ENCODE results near the gene ERP44.
"Not testable (repeated sequence)": the region's sequence is repeated elsewhere in the genome, so short reads cannot be mapped to it uniquely, and the experiment has no call there.

Gene ERP44

DNA sequence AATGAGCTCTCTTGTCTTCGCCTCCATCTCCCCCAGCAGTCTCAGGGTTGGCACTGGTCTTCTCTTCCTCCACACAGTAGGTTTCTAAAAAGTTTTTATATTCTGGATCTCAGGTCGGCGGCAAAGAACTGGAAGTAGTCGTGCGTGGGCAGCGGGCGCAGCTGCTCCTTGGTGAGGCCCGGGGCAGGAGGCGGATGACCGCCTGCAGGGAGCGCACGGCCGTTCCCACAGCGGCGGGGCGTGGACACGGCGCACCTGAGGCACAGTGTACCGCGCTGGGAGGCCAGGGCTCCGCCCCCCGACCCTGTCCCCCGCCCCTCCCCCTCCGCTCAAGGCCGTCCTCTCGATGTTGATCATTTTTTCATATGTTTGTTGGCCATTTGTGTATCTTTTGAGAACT lies 99.9 kb downstream of the ERP44 start:
- no peak for DNase-seq

DNA sequence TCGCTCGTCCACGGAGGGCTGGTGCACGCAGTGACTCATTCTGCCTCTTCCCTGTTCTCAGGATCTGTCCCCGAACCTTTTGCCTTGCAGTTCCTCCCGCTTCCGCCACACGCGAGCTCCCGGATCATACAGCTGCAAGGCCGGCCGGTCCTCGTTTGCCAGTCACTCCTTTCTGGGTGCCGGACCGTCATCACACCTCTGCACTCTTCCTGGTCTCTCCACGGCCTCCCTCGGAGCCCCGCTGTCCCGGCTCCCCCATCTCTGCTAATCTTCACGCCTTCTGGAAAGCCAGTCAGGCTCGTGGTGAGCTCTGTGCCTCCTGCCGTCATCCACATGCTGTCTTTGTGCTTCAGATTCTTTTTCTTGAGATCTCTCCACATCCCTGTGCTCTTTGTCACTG lies 100.5 kb downstream of the ERP44 start:
- no peak for DNase-seq

- DNase-seq: not testable (repeated sequence)
These were observed 108.3 kb downstream of the ERP44 start for GRCh38 chr9:99990508-99990907.

- DNase-seq: no peak
These were observed 112.2 kb downstream of the ERP44 start for GRCh38 chr9:99986642-99987041.

DNA sequence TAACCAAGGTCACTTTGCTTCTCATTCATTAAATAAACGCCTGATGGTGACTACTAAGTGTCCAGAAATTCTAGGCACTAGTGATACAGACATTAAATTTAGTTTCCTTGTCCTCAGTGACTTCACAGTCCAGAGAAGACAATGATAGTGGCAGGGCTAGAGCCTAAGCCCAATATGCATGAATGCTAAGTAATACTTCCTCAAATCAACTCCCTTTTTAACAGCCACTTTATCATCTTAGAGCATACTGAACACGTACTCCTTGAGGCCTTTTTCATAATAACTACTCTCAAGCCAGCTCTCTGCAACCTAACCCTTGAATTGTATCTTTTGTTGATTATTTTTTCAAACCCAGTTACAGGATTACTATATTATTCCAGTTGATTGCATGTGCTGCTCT lies 118.2 kb downstream of the ERP44 start:
- DNase-seq: no peak

GRCh38 chr9:99978221-99978620 lies 120.6 kb downstream of the ERP44 start:
- peak; percentile 37 for DNase-seq

GRCh38 chr9:99977033-99977792 lies 121.6 kb downstream of the ERP44 start:
- no peak for DNase-seq

GRCh38 chr9:99973455-99973854 lies 125.3 kb downstream of the ERP44 start:
- no peak for DNase-seq

DNA sequence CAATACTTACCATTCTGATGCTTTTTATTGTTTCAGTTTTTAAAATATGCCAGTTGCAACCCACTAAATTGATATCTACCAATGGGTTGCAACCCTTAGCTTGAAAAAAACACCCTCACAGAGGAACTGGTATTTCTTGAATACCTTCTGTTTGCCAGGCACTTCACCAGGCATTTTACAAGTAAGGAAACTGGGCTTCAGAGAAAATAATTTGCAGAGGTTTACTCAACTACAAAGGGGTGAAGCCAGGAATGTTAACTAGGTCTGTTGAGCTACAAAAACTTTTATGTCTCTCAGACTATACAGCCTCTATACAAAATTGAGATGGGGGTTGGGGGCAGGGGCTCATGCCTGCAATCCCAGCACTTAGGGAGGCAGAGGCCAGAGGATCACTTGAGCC lies 127.4 kb downstream of the ERP44 start:
- DNase-seq: no peak

GRCh38 chr9:99970481-99970880 lies 128.3 kb downstream of the ERP44 start:
- no peak for DNase-seq

- DNase-seq: no peak
These were observed 131.3 kb downstream of the ERP44 start for GRCh38 chr9:99967457-99967856.

GRCh38 chr9:99966716-99967115 lies 132.1 kb downstream of the ERP44 start:
- peak; percentile 33 for DNase-seq

GRCh38 chr9:99966001-99966400 lies 132.8 kb downstream of the ERP44 start:
- no peak for DNase-seq

GRCh38 chr9:99964336-99964735 lies 134.5 kb downstream of the ERP44 start:
- no peak for DNase-seq

DNA sequence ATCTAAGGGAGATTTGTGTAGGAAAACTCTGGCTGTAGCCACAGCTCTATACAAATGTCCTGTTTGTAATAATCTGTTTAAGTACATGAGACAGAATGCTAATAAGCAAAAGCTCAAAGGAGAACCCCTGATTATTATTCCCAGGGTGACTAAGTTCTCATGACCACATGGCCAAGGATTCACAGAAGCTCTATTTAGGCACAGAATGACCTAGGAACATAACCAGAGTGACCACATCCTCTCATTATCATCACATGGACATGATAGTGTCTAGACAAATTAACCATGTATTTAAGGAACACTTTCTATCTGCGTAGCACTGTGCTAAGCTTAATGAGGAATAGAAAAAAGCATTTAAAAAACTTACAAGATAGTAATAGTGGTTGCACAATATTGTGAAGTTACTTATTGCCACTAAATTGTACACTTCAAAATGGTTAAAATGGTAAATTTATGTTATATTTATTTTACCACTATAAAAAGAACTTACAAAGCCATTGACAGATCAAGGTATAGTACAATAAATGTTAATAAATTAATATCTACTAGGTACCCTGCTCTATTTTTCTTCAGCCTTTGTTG lies 136.0 kb downstream of the ERP44 start:
- no peak for DNase-seq

DNA sequence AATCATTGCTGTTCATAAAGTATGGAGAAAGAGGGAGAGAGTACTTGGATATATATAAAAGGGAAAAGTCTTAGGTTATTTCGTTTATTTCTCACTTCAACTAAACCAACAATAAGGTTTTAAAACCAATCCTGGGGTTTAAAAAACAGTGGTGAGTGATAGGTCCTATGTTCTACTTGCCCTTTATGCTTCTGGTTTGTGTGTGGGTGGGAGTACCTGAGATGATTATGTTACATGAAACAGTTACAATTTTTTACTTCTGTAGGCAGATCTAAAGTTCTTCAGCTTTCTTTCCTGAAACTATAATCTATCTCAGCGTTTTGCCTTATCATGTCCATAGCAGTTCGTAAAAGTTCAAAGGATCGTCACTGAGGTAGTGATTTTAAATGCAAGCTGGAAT lies 143.2 kb downstream of the ERP44 start:
- DNase-seq: no peak

- no peak for DNase-seq
These were observed 144.0 kb downstream of the ERP44 start for GRCh38 chr9:99954819-99955218.

- DNase-seq: no peak
These were observed 144.8 kb downstream of the ERP44 start for GRCh38 chr9:99953861-99954507.

GRCh38 chr9:99948896-99949295 lies 149.9 kb downstream of the ERP44 start:
- DNase-seq: no peak

DNA sequence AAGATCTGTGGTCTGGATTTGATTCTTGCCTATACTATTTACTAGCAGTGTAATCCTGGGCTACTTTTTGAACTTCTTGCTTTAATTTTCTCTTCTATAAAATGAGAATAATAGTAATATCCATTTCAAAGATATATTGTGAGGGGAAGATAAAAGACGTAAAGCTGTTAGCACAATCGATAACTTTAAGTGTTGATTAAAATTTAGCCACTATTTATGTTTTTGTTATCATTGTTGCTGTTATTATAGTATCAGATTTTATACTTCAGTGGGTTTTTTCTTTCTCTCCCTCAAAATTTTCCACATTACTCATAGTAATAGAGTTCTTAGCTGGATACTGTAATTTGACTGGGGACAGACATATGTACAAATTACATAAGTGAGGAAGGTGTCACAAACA lies 150.3 kb downstream of the ERP44 start:
- no peak for DNase-seq

DNA sequence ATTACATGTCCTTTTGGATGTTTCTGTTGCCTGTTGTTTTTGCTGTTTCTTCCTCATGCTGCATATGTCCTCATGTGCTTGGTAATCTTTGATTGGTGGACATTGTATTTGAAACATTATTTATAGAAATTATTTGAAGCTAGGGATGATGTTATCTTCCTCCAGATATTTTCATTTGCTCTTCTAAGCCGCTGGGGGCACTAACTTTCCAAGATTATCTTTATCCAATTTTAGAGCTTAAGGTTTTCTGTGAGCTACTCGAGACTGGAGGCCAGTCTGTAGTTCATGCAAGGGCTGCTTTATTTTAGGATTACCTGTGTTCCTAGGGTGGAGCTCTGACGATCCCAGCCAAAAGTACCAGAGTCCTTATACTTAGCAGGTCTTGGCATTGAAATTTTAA lies 151.4 kb downstream of the ERP44 start:
- DNase-seq: no peak

DNA sequence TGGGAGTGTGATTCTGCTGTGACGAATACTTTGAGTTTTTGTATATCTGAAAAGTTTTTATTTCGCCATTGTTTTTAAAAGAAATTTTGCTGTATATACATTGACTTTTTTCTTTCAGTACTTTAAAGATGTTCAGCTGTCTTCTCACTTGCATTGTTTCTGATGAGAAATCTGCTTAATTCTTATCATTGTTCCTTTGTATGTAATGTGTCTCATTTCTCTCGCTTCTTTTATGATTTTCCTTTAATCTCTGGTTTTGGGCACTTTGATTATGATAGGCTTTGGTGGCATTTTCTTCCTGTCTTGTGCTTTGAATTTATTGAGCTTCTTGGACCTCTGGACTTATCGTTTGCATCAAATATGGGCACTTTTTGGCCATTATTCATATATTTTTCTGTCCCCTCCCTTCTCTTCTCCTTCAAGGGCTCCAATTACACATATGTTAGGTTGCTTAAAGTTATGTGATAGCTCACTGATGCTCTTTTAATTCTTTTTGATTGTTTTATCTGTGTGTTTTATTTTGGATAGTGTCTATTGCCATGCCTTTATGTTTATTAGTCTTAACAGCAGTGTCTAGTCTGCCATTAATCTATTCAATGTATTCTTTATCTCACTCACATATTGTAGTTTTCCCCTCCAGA lies 161.7 kb downstream of the ERP44 start:
- no peak for DNase-seq

GRCh38 chr9:99931155-99931840 lies 167.5 kb downstream of the ERP44 start:
- DNase-seq: no peak
